Gastrocnemius medialis (tissue), 4 donors: ENCODE measurements around the gene ZBTB4. TPM values are rescaled to one million over a fixed set of nuclear protein-coding genes. Genes with fewer than 3 reads are reported as not detected.

ENCODE experiments used
- ATAC-seq, 2 donors: fragments of 150-250 bp; one replicate each; pipeline ENCODE4 v1.9.1; 2016
- DNase-seq, 2 donors: peaks; one replicate each; pipeline ENCODE4 v3.0.0-alpha.2; 2019
- H3K27ac ChIP-seq, 4 donors: fragments of 200-600 bp; sonication (generic); 1 replicate in 1 of 4; 2 replicates in 3 of 4; pipeline ENCODE4 v1.5.1; 2016 to 2018; ENCODE audit warnings: mild to moderate bottlenecking in 2 of 4, moderate library complexity in 1 of 4
- H3K27me3 ChIP-seq, 3 donors: fragments of 200-600 bp; sonication (generic) in 2 of 3; 1 replicate in 1 of 3; 2 replicates in 2 of 3; pipeline versions ENCODE4 v1.5.1 to v1.6.0; 2016 to 2019; ENCODE audit warnings: mild to moderate bottlenecking in 1 of 3, moderate library complexity in 1 of 3
- H3K36me3 ChIP-seq, 2 donors: fragments of 200-600 bp; sonication (generic) in 1 of 2; one replicate each; pipeline ENCODE4 v1.5.1; 2017 to 2018
- H3K4me1 ChIP-seq, 2 donors: fragments of 200-600 bp; sonication (generic) in 1 of 2; one replicate each; pipeline ENCODE4 v1.5.1; 2016 to 2017; ENCODE audit warnings: mild to moderate bottlenecking in 2 of 2
- H3K4me3 ChIP-seq, 4 donors: fragments of 200-600 bp; sonication (generic) in 3 of 4; 1 replicate in 1 of 4; 2 replicates in 3 of 4; pipeline ENCODE4 v1.5.1; 2016 to 2019; ENCODE audit warnings: mild to moderate bottlenecking in 2 of 4
- H3K9me3 ChIP-seq, 3 donors: fragments of 200-600 bp; sonication (generic) in 2 of 3; 1 replicate in 1 of 3; 2 replicates in 2 of 3; pipeline ENCODE4 v1.5.1; 2016 to 2019
- CTCF ChIP-seq, 5 experiments: fragments of 450-650 bp in 3 of 5; fragments of 200-600 bp in 2 of 5; sonication (generic) in 2 of 5; IDR thresholded peaks in 4 of 5; conservative IDR thresholded peaks in 1 of 5; 1 replicate in 4 of 5; 2 replicates in 1 of 5; pipeline ENCODE4 v1.5.1; 2016 to 2019; ENCODE audit warnings: antibody characterized with exemption in 5 of 5, mild to moderate bottlenecking in 3 of 5, moderate library complexity in 3 of 5
- POLR2A ChIP-seq, 2 donors: fragments of 450-650 bp; IDR thresholded peaks; one replicate each; pipeline ENCODE4 v1.6.1; 2017; ENCODE audit warnings: antibody characterized with exemption in 2 of 2, mild to moderate bottlenecking in 2 of 2, moderate library complexity in 2 of 2
- in situ Hi-C, 4 donors: fragments of 200-750 bp; cut with MboI; loops; one replicate each; pipeline versions ENCODE4 v1.15.0 to v1.8.0; 2017; ENCODE audit warnings: low sequenced_read_pairs in 4 of 4
- intact Hi-C: fragments of 100-400 bp; cut with DNase I; formaldehyde crosslinking; loops from one replicate; pipeline ENCODE4 v1.15.1; 2023; ENCODE audit warnings: low total_unique reads
- total RNA-seq, 4 donors: library from RNA; depleted of rRNA; stranded (reverse); fragments of >200 nt; gene quantifications; one replicate each; pipeline versions ENCODE4 v1.1.0 to v1.2.3, GENCODE V29; 2016

ZBTB4 gene
- total RNA-seq, 4 donors from 2014 or later = 24.2 to 43.1 (median 31.2) TPM

- peak; percentile 23 to 34 for ATAC-seq
- peaks cover 15 to 40% of the 10 kb centered on the region in 2 donors for H3K4me1 ChIP-seq
- H3K9me3 ChIP-seq = no peaks in the 10 kb centered on the region
- no peak for TF ChIP-seq POLR2A (IDR thresholded peaks at IDR 0.05)
- TF ChIP-seq CTCF (IDR thresholded peaks at IDR 0.05 in 4 of 5, conservative IDR thresholded peaks at IDR 0.05 in 1 of 5) = no peak
- intact Hi-C loops = loop anchor here (2.0 kb wide), 2 partner anchors 31 to 115 kb away; partner anchors contain the start of gene SENP3
- H3K4me3 ChIP-seq = peak overlapping the region; percentile 69 to 87 (median 77)
- H3K27ac ChIP-seq = peak overlapping the region; percentile 94 to 100 (median 98)
- H3K36me3 ChIP-seq = peaks cover 0 to 26% of the 10 kb centered on the region in 2 donors
- no peaks in the 10 kb centered on the region for H3K27me3 ChIP-seq
- no peak for DNase-seq
- in situ Hi-C loops = loop anchor here in 1 of 4 donors (25.0 kb wide), 1 partner anchor 117 kb away; the partner anchor contains the start of genes SENP3 and TNFSF13
Observed at GRCh38 chr17:7445619-7445968, 33.8 kb downstream of the ZBTB4 start.

- Histone ChIP-seq H3K4me1 (peaks cover 22 to 42% of the 10 kb centered on the region in 2 donors), H3K9me3 (no peaks in the 10 kb centered on the region), H3K36me3 (peaks cover 0 to 20% of the 10 kb centered on the region in 2 donors), H3K4me3 (peak within 1 kb of the TSS; percentile 69 to 87 (median 77)), H3K27ac (peak within 1 kb of the TSS; percentile 94 to 100 (median 98)), H3K27me3 (no peaks in the 10 kb centered on the region)
- intact Hi-C loops (loop anchor here (2.0 kb wide), 2 partner anchors 32 to 116 kb away; partner anchors contain the start of gene SENP3), in situ Hi-C loops (loop anchor here in 2 of 4 donors (5.0 to 25.0 kb wide), 2 partner anchors 32 to 117 kb away; partner anchors contain the start of genes SENP3 (in 1 of the 2), TNFSF13 (in 1 of the 2) and ZBTB4 (in 1 of the 2))
- TF ChIP-seq POLR2A (IDR thresholded peaks at IDR 0.05) (peak; percentile 75 to 87), CTCF (IDR thresholded peaks at IDR 0.05 in 4 of 5, conservative IDR thresholded peaks at IDR 0.05 in 1 of 5) (peak in 3 of 5 experiments; percentile 18 to 34 (median 34))
- DNase-seq (peak; percentile 78 to 91), ATAC-seq (peak; percentile 78 to 81)
Observed at GRCh38 chr17:7444682-7445618, 34.5 kb downstream of the ZBTB4 start, which contains the start of gene CHRNB1. CHRNB1 (plus strand) TSS chr17:7445061; CDS start chr17:7445128, 67 bp downstream.

GRCh38 chr17:7443499-7444485 is 35.6 kb downstream of the ZBTB4 start:
- peaks cover 0 to 4% (median 0%) of the 10 kb centered on the region in 3 donors for H3K27me3 ChIP-seq
- intact Hi-C loops (loop anchor here (2.0 kb wide), 2 partner anchors 33 to 117 kb away; partner anchors contain the start of gene SENP3), in situ Hi-C loops (loop anchor here in 2 of 4 donors (5.0 to 25.0 kb wide), 2 partner anchors 34 to 119 kb away; partner anchors contain the start of genes SENP3 (in 1 of the 2), TNFSF13 (in 1 of the 2) and ZBTB4 (in 1 of the 2))
- H3K4me3 ChIP-seq = peak overlapping the region in 1 of 4 donors; percentile 69
- H3K36me3 ChIP-seq = peaks cover 0 to 13% of the 10 kb centered on the region in 2 donors
- ATAC-seq (no peak), DNase-seq (no peak)
- H3K27ac ChIP-seq = peak overlapping the region; percentile 94 to 100 (median 98)
- peaks cover 28 to 53% of the 10 kb centered on the region in 2 donors for H3K4me1 ChIP-seq
- no peaks in the 10 kb centered on the region for H3K9me3 ChIP-seq
- TF ChIP-seq POLR2A (IDR thresholded peaks at IDR 0.05) (no peak), CTCF (IDR thresholded peaks at IDR 0.05 in 4 of 5, conservative IDR thresholded peaks at IDR 0.05 in 1 of 5) (no peak)

GRCh38 chr17:7442142-7442541 is 37.3 kb downstream of the ZBTB4 start:
- H3K27me3 ChIP-seq = peaks cover 0 to 4% (median 0%) of the 10 kb centered on the region in 3 donors
- ATAC-seq = no peak
- no peaks in the 10 kb centered on the region for H3K9me3 ChIP-seq
- intact Hi-C loops = no loop called here
- no peak overlapping the region for H3K4me3 ChIP-seq
- in situ Hi-C loops = loop anchor here in 2 of 4 donors (5.0 to 25.0 kb wide), 2 partner anchors 35 to 120 kb away; partner anchors contain the start of genes SENP3 (in 1 of the 2), TNFSF13 (in 1 of the 2) and ZBTB4 (in 1 of the 2)
- no peak for DNase-seq
- H3K36me3 ChIP-seq = no peaks in the 10 kb centered on the region
- H3K4me1 ChIP-seq = peaks cover 32 to 67% of the 10 kb centered on the region in 2 donors
- H3K27ac ChIP-seq = peak overlapping the region in 3 of 4 donors; percentile 97 to 100 (median 98)
- TF ChIP-seq CTCF (IDR thresholded peaks at IDR 0.05 in 4 of 5, conservative IDR thresholded peaks at IDR 0.05 in 1 of 5) = no peak
- no peak for TF ChIP-seq POLR2A (IDR thresholded peaks at IDR 0.05)
